DND-41 (cell line): ENCODE data around the gene TTYH2.

Experiments used
- ATAC-seq: fragments of 200-7000 bp; cut with Tn5 transposase; 3 replicates; pipeline ENCODE4 v1.9.1; 2021; ENCODE audit warnings: low read depth; ENCODE audit not compliant: insufficient read depth
- DNase-seq: peaks from one replicate; pipeline ENCODE4 v3.0.0-alpha.2; 2020
- H2AFZ ChIP-seq: 2 replicates; pipeline ENCODE4 v1.6.0; 2012; ENCODE audit warnings: low read depth, low read length
- H3K27ac ChIP-seq: 2 replicates; pipeline ENCODE4 v1.5.1; 2012; ENCODE audit warnings: low read length, inconsistent platforms
- H3K27me3 ChIP-seq: fragments of 200-600 bp; sonication (generic); 2 replicates; pipeline ENCODE4 v1.6.0; 2012; ENCODE audit warnings: low read length, mild to moderate bottlenecking, inconsistent platforms; ENCODE audit not compliant: insufficient read depth, poor library complexity
- H3K36me3 ChIP-seq: 2 replicates; pipeline ENCODE4 v1.5.1; 2012; ENCODE audit warnings: low read length, inconsistent platforms; ENCODE audit not compliant: insufficient read depth
- H3K4me1 ChIP-seq: 2 replicates; pipeline ENCODE4 v1.5.1; 2012; ENCODE audit warnings: mild to moderate bottlenecking, low read length; ENCODE audit not compliant: insufficient read depth
- H3K4me2 ChIP-seq: 2 replicates; pipeline ENCODE4 v1.6.0; 2012; ENCODE audit warnings: mild to moderate bottlenecking, moderate library complexity, low read length, inconsistent platforms; ENCODE audit not compliant: insufficient read depth
- H3K4me3 ChIP-seq, 2 experiments: fragments of 200-600 bp in 1 of 2; shearing (Covaris generic) in 1 of 2; 2 replicates each; pipeline ENCODE4 v1.5.1; 2012 to 2016; ENCODE audit warnings: inconsistent platforms in 2 of 2, low read length in 2 of 2, mild to moderate bottlenecking in 2 of 2, low read depth in 1 of 2, moderate library complexity in 1 of 2
- H3K79me2 ChIP-seq: 2 replicates; pipeline ENCODE4 v1.6.0; 2012; ENCODE audit warnings: low read length, inconsistent platforms; ENCODE audit not compliant: insufficient read depth
- H3K9ac ChIP-seq: 2 replicates; pipeline ENCODE4 v1.6.0; 2012; ENCODE audit warnings: low read depth, mild to moderate bottlenecking, inconsistent platforms, low read length, moderate library complexity
- H3K9me3 ChIP-seq: 2 replicates; pipeline ENCODE4 v1.5.1; 2012; ENCODE audit warnings: low read length, moderate library complexity, mild to moderate bottlenecking, inconsistent platforms; ENCODE audit not compliant: insufficient read depth, severe bottlenecking
- H4K20me1 ChIP-seq: 2 replicates; pipeline ENCODE4 v1.6.0; 2012; ENCODE audit warnings: low read length; ENCODE audit not compliant: insufficient read depth
- CTCF ChIP-seq: IDR thresholded peaks from 2 replicates; pipeline ENCODE4 v1.5.1; 2012; ENCODE audit warnings: borderline replicate concordance, low read length, moderate library complexity, mild to moderate bottlenecking; ENCODE audit not compliant: poor library complexity, severe bottlenecking; ENCODE audit errors: extremely low read depth
- EZH2 ChIP-seq: IDR thresholded peaks from 3 replicates; pipeline ENCODE4 v1.6.1; 2012; ENCODE audit warnings: borderline replicate concordance, low read depth, mild to moderate bottlenecking, moderate library complexity, low read length, inconsistent platforms; ENCODE audit not compliant: severe bottlenecking

TTYH2 gene

GRCh38 chr17:74206332-74206818 lies 7.0 kb upstream of the TTYH2 start:
- peaks cover 75% of the 10 kb centered on the region for H4K20me1 ChIP-seq
- H3K4me3 ChIP-seq = peak overlapping the region in 1 of 2 experiments; percentile 26; a peak in 1 of 4 replicates

GRCh38 chr17:74210191-74211140 lies 2.9 kb upstream of the TTYH2 start:
- H4K20me1 ChIP-seq = peaks cover 78% of the 10 kb centered on the region
- no peak overlapping the region for H2AFZ ChIP-seq
- H3K4me1 ChIP-seq = peaks cover 37% of the 10 kb centered on the region
- H3K27me3 ChIP-seq = no peaks in the 10 kb centered on the region
- TF ChIP-seq EZH2 = no peak
- TF ChIP-seq CTCF = peak; percentile 96
- no peaks in the 10 kb centered on the region for H3K9me3 ChIP-seq
- peaks cover 63% of the 10 kb centered on the region for H3K36me3 ChIP-seq
- H3K9ac ChIP-seq = no peak overlapping the region
- no peak overlapping the region for H3K27ac ChIP-seq
- no peak overlapping the region for H3K4me2 ChIP-seq
- H3K4me3 ChIP-seq = no peak overlapping the region
- ATAC-seq = peak; percentile 60
- H3K79me2 ChIP-seq = peaks cover 30% of the 10 kb centered on the region
- DNase-seq = peak; percentile 77

More at GRCh38 chr17:74206332-74206818, 7.0 kb upstream of the TTYH2 start:
- peak overlapping the region; percentile 78 for H3K4me2 ChIP-seq
- TF ChIP-seq CTCF (no peak), EZH2 (no peak)
- H3K9me3 ChIP-seq = no peaks in the 10 kb centered on the region
- no peak for DNase-seq
- no peak overlapping the region for H3K27ac ChIP-seq
- ATAC-seq = no peak
- H3K79me2 ChIP-seq = peaks cover 51% of the 10 kb centered on the region
- peaks cover 35% of the 10 kb centered on the region for H3K4me1 ChIP-seq
- H3K27me3 ChIP-seq = peaks cover 2% of the 10 kb centered on the region
- peaks cover 77% of the 10 kb centered on the region for H3K36me3 ChIP-seq
- H2AFZ ChIP-seq = no peak overlapping the region
- H3K9ac ChIP-seq = peak overlapping the region; percentile 4; the same call in 1 of the 2 replicates

- Histone ChIP-seq H3K4me2 (no peak overlapping the region), H3K4me3 (no peak overlapping the region), H3K9me3 (no peaks in the 10 kb centered on the region), H3K27me3 (no peaks in the 10 kb centered on the region), H3K27ac (no peak overlapping the region), H3K36me3 (peaks cover 54% of the 10 kb centered on the region), H3K9ac (no peak overlapping the region), H3K79me2 (peaks cover 22% of the 10 kb centered on the region), H3K4me1 (peaks cover 28% of the 10 kb centered on the region), H2AFZ (no peak overlapping the region), H4K20me1 (peaks cover 71% of the 10 kb centered on the region)
- ATAC-seq (no peak), DNase-seq (no peak)
- no peak for TF ChIP-seq CTCF
- TF ChIP-seq EZH2 = no peak
These were observed 2.0 kb upstream of the TTYH2 start for GRCh38 chr17:74211141-74211911.
